Epithelial cell of proximal tubule (primary cell): ENCODE results near the gene HOXA6. TPM values are rescaled to one million over a fixed set of nuclear protein-coding genes. Genes with fewer than 3 reads are reported as not detected.

ENCODE experiments used
- DNase-seq: peaks from one replicate; pipeline ENCODE4 v3.0.0-alpha.2; 2011; ENCODE audit warnings: low read depth
- H3K4me3 ChIP-seq: 2 replicates; pipeline ENCODE4 v1.5.1; 2011; ENCODE audit warnings: low read depth, mild to moderate bottlenecking, low read length
- total RNA-seq: library from RNA; depleted of rRNA; stranded (reverse); fragments of >200 nt; gene quantifications from 2 replicates; pipeline ENCODE4 v1.2.3, GENCODE V29; 2015
- TF ChIP-seq, protein P1 (sequence below): conservative IDR thresholded peaks from 2 replicates; pipeline ENCODE4 v1.5.1; 2012; ENCODE audit warnings: low read depth, mild to moderate bottlenecking, low read length

HOXA6 gene
- total RNA-seq, 1 donor from 2014 or later: 5.7 TPM

DNA sequence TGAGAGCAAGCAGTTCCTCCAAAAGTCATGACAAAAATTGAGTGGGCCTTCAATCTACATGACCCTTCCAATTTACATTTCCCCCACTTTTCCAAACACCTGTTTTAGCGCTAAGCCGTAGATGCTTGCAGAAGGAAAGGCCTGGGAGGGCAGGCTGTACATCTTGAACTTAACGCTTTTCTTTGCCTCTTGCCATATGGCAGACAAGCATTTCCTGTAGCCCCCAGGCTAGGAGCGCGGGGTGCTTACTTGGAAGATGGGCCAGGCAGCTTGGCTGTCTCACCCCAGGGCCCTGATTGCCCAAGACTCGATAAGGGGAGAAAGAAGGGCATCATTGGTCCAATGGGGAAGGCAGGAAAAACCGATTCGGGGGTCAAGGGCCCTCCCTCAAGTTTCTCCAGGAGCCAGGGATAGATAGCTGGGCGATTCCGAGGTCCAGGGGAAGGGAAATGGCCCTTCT is 24.8 kb upstream of the HOXA6 start:
- TF ChIP-seq, protein P1, sequence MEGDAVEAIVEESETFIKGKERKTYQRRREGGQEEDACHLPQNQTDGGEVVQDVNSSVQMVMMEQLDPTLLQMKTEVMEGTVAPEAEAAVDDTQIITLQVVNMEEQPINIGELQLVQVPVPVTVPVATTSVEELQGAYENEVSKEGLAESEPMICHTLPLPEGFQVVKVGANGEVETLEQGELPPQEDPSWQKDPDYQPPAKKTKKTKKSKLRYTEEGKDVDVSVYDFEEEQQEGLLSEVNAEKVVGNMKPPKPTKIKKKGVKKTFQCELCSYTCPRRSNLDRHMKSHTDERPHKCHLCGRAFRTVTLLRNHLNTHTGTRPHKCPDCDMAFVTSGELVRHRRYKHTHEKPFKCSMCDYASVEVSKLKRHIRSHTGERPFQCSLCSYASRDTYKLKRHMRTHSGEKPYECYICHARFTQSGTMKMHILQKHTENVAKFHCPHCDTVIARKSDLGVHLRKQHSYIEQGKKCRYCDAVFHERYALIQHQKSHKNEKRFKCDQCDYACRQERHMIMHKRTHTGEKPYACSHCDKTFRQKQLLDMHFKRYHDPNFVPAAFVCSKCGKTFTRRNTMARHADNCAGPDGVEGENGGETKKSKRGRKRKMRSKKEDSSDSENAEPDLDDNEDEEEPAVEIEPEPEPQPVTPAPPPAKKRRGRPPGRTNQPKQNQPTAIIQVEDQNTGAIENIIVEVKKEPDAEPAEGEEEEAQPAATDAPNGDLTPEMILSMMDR: no peak
- no peak for DNase-seq
- H3K4me3 ChIP-seq: peak overlapping the region; percentile 74

DNA sequence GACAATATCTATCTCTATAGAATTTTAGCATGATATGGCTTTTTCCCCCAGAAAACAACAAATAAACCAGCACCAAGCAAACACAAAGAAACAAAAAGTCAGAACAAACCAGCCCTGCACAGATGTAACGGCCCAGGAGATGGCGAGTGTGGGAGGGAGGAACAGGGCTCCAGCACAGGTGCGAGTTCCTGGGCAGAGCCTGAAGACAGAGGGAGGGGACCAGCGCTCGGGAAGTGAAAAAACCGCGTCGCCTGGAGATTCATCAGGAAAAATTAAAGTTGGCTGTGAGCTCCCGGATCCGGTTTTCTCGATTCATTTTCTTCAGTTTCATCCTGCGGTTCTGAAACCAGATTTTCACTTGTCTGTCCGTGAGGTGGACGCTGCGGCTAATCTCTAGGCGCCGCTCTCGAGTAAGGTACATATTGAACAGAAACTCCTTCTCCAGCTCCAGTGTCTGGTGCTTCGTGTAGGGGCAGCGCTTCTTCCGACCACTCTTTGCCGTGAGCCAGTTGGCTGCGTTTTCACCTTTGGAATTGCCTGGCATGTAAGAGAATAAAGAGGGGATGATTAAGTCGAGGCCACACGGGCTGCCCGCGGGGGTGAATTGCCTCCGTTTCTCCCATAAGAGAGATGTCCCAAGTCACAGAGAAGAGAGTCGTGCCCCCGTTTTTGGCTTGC is 24.2 kb upstream of the HOXA6 start:
- no peak for DNase-seq
- TF ChIP-seq, protein P1: no peak
- peak overlapping the region; percentile 74 for H3K4me3 ChIP-seq

GRCh38 chr7:27171325-27171636 is 23.7 kb upstream of the HOXA6 start:
- peak overlapping the region; percentile 74 for H3K4me3 ChIP-seq
- TF ChIP-seq, protein P1: no peak
- no peak for DNase-seq

DNA sequence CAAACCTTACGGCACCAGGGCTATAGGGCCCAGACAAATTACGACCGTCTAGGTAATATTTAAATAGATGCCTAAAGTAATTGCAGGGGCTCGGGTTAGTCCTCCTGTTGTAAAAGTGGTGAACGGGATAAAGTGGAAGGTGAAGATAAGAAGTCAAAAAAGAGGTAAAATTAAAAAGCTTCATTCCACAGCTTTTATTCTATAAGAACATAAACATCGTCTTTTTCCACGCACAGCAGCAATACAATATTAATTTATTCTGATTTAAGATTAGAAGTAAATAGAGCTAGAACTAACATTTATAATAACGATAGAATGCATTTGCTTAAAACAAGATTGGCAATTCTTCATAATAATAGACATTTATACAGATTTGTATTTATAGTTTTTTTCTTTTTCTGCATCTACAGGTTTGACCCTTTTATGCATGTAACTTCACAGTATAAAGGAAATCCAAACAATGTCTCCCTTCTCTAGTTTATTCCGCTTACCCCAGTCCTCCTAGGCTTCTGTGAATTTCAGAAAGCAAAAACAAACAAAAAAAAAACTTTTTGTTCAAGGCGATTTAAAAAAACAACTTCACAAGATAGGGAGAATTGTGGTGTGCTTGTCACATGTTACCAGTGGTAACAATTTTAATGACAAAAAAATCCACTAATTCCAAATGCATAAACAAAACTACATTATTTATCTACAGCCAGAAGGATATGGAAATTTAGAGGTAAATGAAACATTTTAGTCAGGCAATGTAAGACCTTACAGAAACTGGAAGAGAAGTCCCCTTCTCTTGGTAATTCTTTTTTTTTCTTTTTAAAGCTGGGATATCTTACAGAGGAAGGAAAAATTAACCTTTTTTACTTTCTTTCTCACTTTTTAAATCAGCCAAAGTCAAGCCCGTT is 23.1 kb upstream of the HOXA6 start:
- TF ChIP-seq, protein P1: no peak
- H3K4me3 ChIP-seq: peak overlapping the region; percentile 74
- no peak for DNase-seq

GRCh38 chr7:27169658-27170425 is 22.3 kb upstream of the HOXA6 start:
- H3K4me3 ChIP-seq: peak overlapping the region; percentile 74
- TF ChIP-seq, protein P1: no peak
- DNase-seq: no peak

DNA sequence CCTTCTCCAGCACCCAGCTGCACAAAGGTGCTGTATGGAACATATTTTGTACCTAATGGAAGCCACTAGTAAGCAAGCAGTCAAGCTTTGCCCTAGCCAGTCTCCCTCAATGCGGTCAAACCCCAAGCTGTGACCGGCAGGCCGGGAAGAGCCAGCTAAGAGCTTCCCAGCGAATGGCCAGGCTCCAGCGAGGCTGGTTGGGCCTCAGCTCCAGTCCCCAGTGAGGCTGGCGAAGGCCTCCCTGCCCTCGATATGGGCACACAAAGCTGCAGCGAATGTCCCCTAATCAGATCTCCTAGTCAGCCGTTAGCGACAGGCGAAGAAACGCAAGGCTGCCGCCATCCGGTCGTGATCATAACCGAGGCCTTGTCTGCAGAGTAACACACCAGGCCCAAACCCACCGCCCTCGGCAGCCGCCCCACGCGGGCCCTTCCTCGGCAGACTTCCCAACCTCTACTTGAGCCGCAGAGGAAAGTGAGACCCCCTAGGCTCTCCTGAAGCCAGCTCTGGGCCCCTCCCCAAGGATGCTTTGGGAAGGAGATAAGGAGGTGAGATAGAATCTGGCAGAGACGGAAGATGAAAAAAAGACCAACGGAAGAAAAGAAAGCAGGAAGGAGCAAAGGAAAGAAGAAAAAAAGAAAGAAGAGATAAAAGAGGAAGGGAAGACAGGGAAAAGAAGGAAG is 20.8 kb upstream of the HOXA6 start:
- no peak for DNase-seq
- H3K4me3 ChIP-seq: peak overlapping the region; percentile 74
- TF ChIP-seq, protein P1: peak; percentile 37
